H1 (cell line): ENCODE data around the gene RBM42. TPM values are rescaled to one million over a fixed set of nuclear protein-coding genes. Genes with fewer than 3 reads are reported as not detected.

Experiments
- CTCF ChIA-PET: fragments of 300-600 bp; sonication (Branson Sonifier 250); formaldehyde crosslinking; loops from one replicate; lab custom pipeline; 2021; ENCODE audit not compliant: partially characterized antibody; lab: Charles Lee
- POLR2A ChIA-PET: fragments of 300-600 bp; sonication (Branson Sonifier 250); formaldehyde crosslinking; loops from one replicate; lab custom pipeline; 2021; ENCODE audit warnings: inconsistent platforms; ENCODE audit not compliant: partially characterized antibody; lab: Charles Lee
- DNase-seq, 2 experiments: peaks; one replicate each; pipeline versions ENCODE4 v3.0.0 to v3.0.0-alpha.2; 2010 to 2022; ENCODE audit warnings: low spot score in 2 of 2, low read depth in 1 of 2, mixed read lengths in 1 of 2
- FAIRE-seq: peaks from 2 replicates; lab custom pipeline; 2011; peaks lifted over from hg19 to GRCh38; lab: Jason Lieb, UNC
- H2AFZ ChIP-seq: 2 replicates; pipeline ENCODE4 v1.8.1; 2012; ENCODE audit warnings: low read length, inconsistent platforms
- H2AK5ac ChIP-seq: 2 replicates; pipeline ENCODE4 v1.6.1; 2013; ENCODE audit warnings: low read depth, low read length
- H2BK120ac ChIP-seq: replicated peaks from 2 replicates; pipeline ENCODE3; 2013; ENCODE audit warnings: low read depth, low read length, inconsistent platforms
- H2BK12ac ChIP-seq: 2 replicates; pipeline ENCODE4 v1.6.1; 2013; ENCODE audit warnings: low read depth, low read length
- H2BK15ac ChIP-seq: 2 replicates; pipeline ENCODE4 v1.6.1; 2013; ENCODE audit warnings: low read length
- H2BK20ac ChIP-seq: 2 replicates; pipeline ENCODE4 v1.6.1; 2013; ENCODE audit warnings: low read length
- H2BK5ac ChIP-seq: 2 replicates; pipeline ENCODE4 v1.6.1; 2013; ENCODE audit warnings: low read depth, low read length
- H3K14ac ChIP-seq: 2 replicates; pipeline ENCODE4 v1.6.1; 2013; ENCODE audit warnings: inconsistent platforms; ENCODE audit not compliant: insufficient read length
- H3K18ac ChIP-seq: 2 replicates; pipeline ENCODE4 v1.6.1; 2013; ENCODE audit warnings: low read length; ENCODE audit errors: extremely low read depth
- H3K23ac ChIP-seq: 2 replicates; pipeline ENCODE4 v1.6.1; 2013; ENCODE audit warnings: inconsistent platforms; ENCODE audit not compliant: insufficient read length
- H3K23me2 ChIP-seq: 2 replicates; pipeline ENCODE4 v1.6.1; 2013; ENCODE audit warnings: low read depth, low read length
- H3K27ac ChIP-seq: 2 replicates; pipeline ENCODE4 v1.6.1; 2011; ENCODE audit warnings: low read depth, low read length, inconsistent platforms
- H3K27me3 ChIP-seq, 4 experiments: replicated peaks in 1 of 4; 1 replicate in 1 of 4; 2 replicates in 3 of 4; pipeline versions ENCODE4 v1.6.1 to v1.8.1; 2011 to 2013; ENCODE audit warnings: low read length in 3 of 4, mild to moderate bottlenecking in 3 of 4, inconsistent platforms in 2 of 4, mixed read lengths in 2 of 4, moderate library complexity in 1 of 4; ENCODE audit not compliant: control insufficient read depth in 3 of 4, insufficient read depth in 3 of 4; ENCODE audit errors: extremely low read depth in 1 of 4
- H3K36me3 ChIP-seq, 4 experiments: 2 replicates each; pipeline versions ENCODE4 v1.6.1 to v1.8.1; 2011 to 2013; ENCODE audit warnings: mild to moderate bottlenecking in 4 of 4, low read length in 3 of 4, moderate library complexity in 2 of 4, control low read depth in 1 of 4, inconsistent platforms in 1 of 4; ENCODE audit not compliant: insufficient read depth in 4 of 4, control insufficient read depth in 2 of 4
- H3K4ac ChIP-seq: replicated peaks from 2 replicates; pipeline ENCODE3; 2013; ENCODE audit warnings: low read length, low read depth, mixed read lengths, inconsistent platforms; ENCODE audit not compliant: insufficient read length
- H3K4me1 ChIP-seq, 4 experiments: replicated peaks in 1 of 4; 1 replicate in 1 of 4; 2 replicates in 3 of 4; pipeline versions ENCODE4 v1.6.1 to v1.8.1; 2011 to 2013; ENCODE audit warnings: low read length in 3 of 4, inconsistent platforms in 2 of 4, mixed read lengths in 1 of 4; ENCODE audit not compliant: insufficient read depth in 4 of 4, control insufficient read depth in 3 of 4
- H3K4me2 ChIP-seq, 2 experiments: 2 replicates each; pipeline versions ENCODE4 v1.6.1 to v1.8.1; 2011 to 2013; ENCODE audit warnings: low read depth in 2 of 2, low read length in 2 of 2, control low read depth in 1 of 2, inconsistent platforms in 1 of 2, mild to moderate bottlenecking in 1 of 2; ENCODE audit not compliant: insufficient read depth in 1 of 2
- H3K4me3 ChIP-seq, 4 experiments: fragments of 200-600, 300-600 bp in 1 of 4; sonication (generic), shearing (Covaris generic), sonication (Bioruptor Twin) in 1 of 4; 2 replicates each; pipeline versions ENCODE4 v1.5.1 to v1.8.1; 2011 to 2016; ENCODE audit warnings: low read length in 4 of 4, low read depth in 3 of 4, control low read depth in 2 of 4, inconsistent platforms in 2 of 4, mild to moderate bottlenecking in 2 of 4, mixed read lengths in 1 of 4, moderate library complexity in 1 of 4; ENCODE audit not compliant: insufficient read depth in 2 of 4; ENCODE audit errors: extremely low read depth in 1 of 4
- H3K56ac ChIP-seq: replicated peaks from 2 replicates; pipeline ENCODE3; 2013; ENCODE audit warnings: low read depth, mild to moderate bottlenecking, mixed read lengths, low read length, inconsistent platforms; ENCODE audit not compliant: insufficient read length
- H3K79me1 ChIP-seq: 2 replicates; pipeline ENCODE4 v1.6.1; 2013; ENCODE audit warnings: low read depth, low read length, control low read depth
- H3K79me2 ChIP-seq, 2 experiments: 2 replicates each; pipeline versions ENCODE4 v1.6.1 to v1.8.1; 2012 to 2013; ENCODE audit warnings: low read length in 2 of 2, mild to moderate bottlenecking in 2 of 2, inconsistent platforms in 1 of 2; ENCODE audit not compliant: insufficient read depth in 2 of 2, control insufficient read depth in 1 of 2
- H3K9ac ChIP-seq, 4 experiments: replicated peaks in 1 of 4; 1 replicate in 1 of 4; 2 replicates in 3 of 4; pipeline versions ENCODE4 v1.6.1 to v1.8.1; 2011 to 2013; ENCODE audit warnings: low read depth in 3 of 4, low read length in 3 of 4, control low read depth in 2 of 4, mild to moderate bottlenecking in 2 of 4, moderate library complexity in 2 of 4, inconsistent platforms in 1 of 4; ENCODE audit errors: extremely low read depth in 1 of 4
- H3K9me3 ChIP-seq, 2 experiments: 2 replicates each; pipeline versions ENCODE4 v1.6.1 to v1.8.1; 2012 to 2013; ENCODE audit warnings: mild to moderate bottlenecking in 2 of 2, moderate library complexity in 2 of 2, control low read depth in 1 of 2, inconsistent platforms in 1 of 2, low read depth in 1 of 2, low read length in 1 of 2, mixed read lengths in 1 of 2; ENCODE audit not compliant: insufficient read depth in 2 of 2
- H4K20me1 ChIP-seq, 2 experiments: replicated peaks in 1 of 2; 2 replicates each; pipeline versions ENCODE3 to v1.8.1; 2011 to 2013; ENCODE audit warnings: inconsistent platforms in 2 of 2, low read length in 2 of 2, mild to moderate bottlenecking in 1 of 2; ENCODE audit not compliant: insufficient read depth in 2 of 2, control insufficient read depth in 1 of 2
- H4K5ac ChIP-seq: 2 replicates; pipeline ENCODE4 v1.6.1; 2013; ENCODE audit warnings: low read length, low read depth, mixed read lengths, inconsistent platforms; ENCODE audit not compliant: insufficient read length
- H4K8ac ChIP-seq: 2 replicates; pipeline ENCODE4 v1.8.0; 2013; ENCODE audit warnings: mild to moderate bottlenecking, moderate library complexity, low read length, inconsistent platforms; ENCODE audit not compliant: insufficient read depth; ENCODE audit errors: extremely low read depth
- H4K91ac ChIP-seq: replicated peaks from 2 replicates; pipeline ENCODE3; 2013; ENCODE audit warnings: low read length, mixed read lengths, inconsistent platforms; ENCODE audit not compliant: insufficient read length
- CBX8 ChIP-seq: fragments of 300-800, 300-1000 bp; sonication (generic); IDR thresholded peaks from 2 replicates; pipeline ENCODE4 v1.7.1; 2016; ENCODE audit warnings: low read depth, low read length, borderline replicate concordance
- EP300 ChIP-seq, 2 experiments: IDR thresholded peaks; 1 replicate in 1 of 2; 2 replicates in 1 of 2; pipeline ENCODE4 v1.6.1; 2011 to 2012; ENCODE audit warnings: low read depth in 2 of 2, low read length in 2 of 2, mild to moderate bottlenecking in 2 of 2, borderline replicate concordance in 1 of 2, inconsistent platforms in 1 of 2, moderate library complexity in 1 of 2
- FOSL1 ChIP-seq: IDR thresholded peaks from 2 replicates; pipeline ENCODE4 v1.6.1; 2011; ENCODE audit warnings: mild to moderate bottlenecking, low read depth, low read length, moderate library complexity; ENCODE audit not compliant: insufficient read depth
- POU5F1 ChIP-seq: IDR thresholded peaks from 2 replicates; pipeline ENCODE4 v1.6.1; 2011; ENCODE audit warnings: low read depth, mild to moderate bottlenecking, low read length, moderate library complexity
- SIRT6 ChIP-seq: IDR thresholded peaks from one replicate; pipeline ENCODE4 v1.7.1; 2012; ENCODE audit warnings: low read length, inconsistent platforms
- WGBS, 2 experiments: shearing (Covaris generic) in 1 of 2; methylation state at CpG; one replicate each; pipeline versions ENCODE4 v1.1.6 to v1.1.7; 2013 to 2015; ENCODE audit warnings: low lambda C conversion rate in 2 of 2, mixed read lengths in 2 of 2, inconsistent platforms in 1 of 2, low coverage in 1 of 2, missing lambda C conversion rate in 1 of 2; ENCODE audit not compliant: insufficient replicate concordance in 2 of 2, insufficient coverage in 1 of 2, insufficient read length in 1 of 2; ENCODE audit errors: extremely low coverage in 1 of 2, missing lambda C conversion rate in 1 of 2; 5-methylcytosine and 5-hydroxymethylcytosine counted together
- polyA plus RNA-seq, 7 experiments: library from polyadenylated mRNA; depleted of rRNA in 3 of 7; stranded (reverse) in 5 of 7; unstranded in 2 of 7; fragments of >200 nt in 5 of 7; fragments of 200-250 nt in 2 of 7; gene quantifications; 1 replicate in 5 of 7; 2 replicates in 1 of 7; 4 replicates in 1 of 7; pipeline versions ENCODE4 v1.2.1 to v1.2.3, GENCODE V29; 2011 to 2013; ENCODE audit warnings: missing spikeins in 2 of 7, mixed read lengths in 2 of 7
- total RNA-seq: library from RNA; stranded (reverse); fragmentation: NEBNext Ultra II Directional; extraction: Animal tissue kit (Norgen Biotek cat#: 25700); gene quantifications from 2 replicates; pipeline ENCODE4 v1.2.1, GENCODE V29; 2021

RBM42 gene
- total and polyA plus RNA-seq, 2 of the 8 experiments (the other 6 are each of a cell fraction or from before 2014, with no cell fraction given): 59.8 to 80.8 TPM

- Histone ChIP-seq H4K8ac (no peak overlapping the region), H3K79me1 (no peaks in the 10 kb centered on the region), H2BK120ac (no peak overlapping the region), H3K4me1 (peaks cover 0 to 3% (median 0%) of the 10 kb centered on the region in 4 experiments; a peak in 2 of 7 replicates), H3K27me3 (peaks cover 0 to 4% (median 1%) of the 10 kb centered on the region in 4 experiments; a peak in 1 of 7 replicates), H2BK15ac (no peak overlapping the region), H4K5ac (no peak overlapping the region), H4K20me1 (no peaks in the 10 kb centered on the region), H3K4me3 (no peak overlapping the region), H2BK5ac (no peak overlapping the region), H2BK12ac (no peak overlapping the region), H3K18ac (no peak overlapping the region), H3K14ac (no peak overlapping the region), H3K9ac (no peak overlapping the region), H2BK20ac (no peak overlapping the region), H3K4ac (no peak overlapping the region), H4K91ac (no peak overlapping the region), H3K9me3 (no peaks in the 10 kb centered on the region), H3K27ac (no peak overlapping the region), H3K23ac (no peak overlapping the region), H3K56ac (no peak overlapping the region), H2AFZ (no peak overlapping the region), H3K36me3 (no peaks in the 10 kb centered on the region), H3K4me2 (no peak overlapping the region), H3K23me2 (no peaks in the 10 kb centered on the region; the same call in 1 of the 2 replicates), H3K79me2 (no peaks in the 10 kb centered on the region), H2AK5ac (no peak overlapping the region)
- WGBS, 2 experiments: no CpG with 5 or more reads among the region's 1 CpG
- no peak for FAIRE-seq
- CTCF ChIA-PET: interaction anchor here (1.1 kb wide), 1 partner anchor 58 kb away, joined by 4 read pairs; the partner anchor contains the start of gene HAUS5
- DNase-seq: no peak
- TF ChIP-seq EP300 (IDR thresholded peaks at IDR 0.05; ENCODE audit: borderline replicate concordance in 1 of 2, low read depth in 2 of 2, low read length in 2 of 2) (no peak), POU5F1 (no peak), FOSL1 (no peak), CBX8 (no peak), SIRT6 (no peak)
- POLR2A ChIA-PET: interaction anchor here (1.8 kb wide), 1 partner anchor 11 kb away, joined by 7 read pairs; no protein-coding TSS in a partner anchor
These were observed 41.9 kb downstream of the RBM42 start for GRCh38 chr19:35670686-35671085.
